GM23338 (cell line): ENCODE results near the gene FILIP1.

ENCODE experiments used
- EZH2 ChIP-seq: fragments of 200-600 bp; sonication (generic); IDR thresholded peaks from one replicate; pipeline ENCODE4 v1.8.0; 2017; ENCODE audit warnings: antibody characterized with exemption, mild to moderate bottlenecking, low read depth; ENCODE audit not compliant: unreplicated experiment
- EZH2phosphoT487 ChIP-seq: fragments of 200-600 bp; sonication (generic); IDR thresholded peaks from one replicate; pipeline ENCODE4 v1.8.1; 2018; ENCODE audit warnings: antibody characterized with exemption; ENCODE audit not compliant: unreplicated experiment
- JUNB ChIP-seq: IDR thresholded peaks from one replicate; pipeline ENCODE4 v1.6.1; 2016; ENCODE audit warnings: antibody characterized with exemption; ENCODE audit not compliant: unreplicated experiment
- POLR2AphosphoS5 ChIP-seq: IDR thresholded peaks from 2 replicates; pipeline ENCODE4 v1.6.1; 2016; ENCODE audit warnings: antibody characterized with exemption, low read depth
- TF ChIP-seq, protein P1 (sequence below), 2 experiments: fragments of 200-600 bp in 1 of 2; sonication (generic) in 1 of 2; conservative IDR thresholded peaks; 2 replicates each; pipeline versions ENCODE4 v1.5.1 to v1.6.1; 2016 to 2017; ENCODE audit warnings: antibody characterized with exemption in 2 of 2, low read depth in 2 of 2, mild to moderate bottlenecking in 2 of 2, moderate library complexity in 1 of 2
- TF ChIP-seq, protein P2 (sequence below): IDR thresholded peaks from one replicate; pipeline ENCODE4 v1.6.1; 2018; ENCODE audit warnings: antibody characterized with exemption; ENCODE audit not compliant: unreplicated experiment
- TF ChIP-seq, protein P3 (sequence below): IDR thresholded peaks from 2 replicates; pipeline ENCODE4 v1.6.1; 2016; ENCODE audit warnings: antibody characterized with exemption

DNA sequence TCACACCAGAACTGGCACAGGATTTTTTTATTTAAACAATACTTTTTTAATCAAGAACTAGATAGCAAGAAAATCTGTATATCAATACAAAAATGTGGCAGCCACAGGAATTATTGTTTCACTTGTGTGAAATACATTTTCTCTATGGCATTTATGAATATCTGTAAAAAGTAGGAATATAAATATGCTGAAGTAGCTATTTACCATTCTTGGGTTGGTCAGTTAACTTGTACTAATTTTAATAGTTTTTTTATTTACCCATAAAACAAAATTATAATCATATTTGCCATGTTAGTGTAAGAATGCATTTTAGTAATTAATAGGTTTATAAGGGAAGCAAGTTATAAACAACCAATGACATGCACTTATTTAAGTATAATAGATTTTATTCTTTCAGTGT is 177.6 kb downstream of the FILIP1 start:
- TF ChIP-seq, protein P1, sequence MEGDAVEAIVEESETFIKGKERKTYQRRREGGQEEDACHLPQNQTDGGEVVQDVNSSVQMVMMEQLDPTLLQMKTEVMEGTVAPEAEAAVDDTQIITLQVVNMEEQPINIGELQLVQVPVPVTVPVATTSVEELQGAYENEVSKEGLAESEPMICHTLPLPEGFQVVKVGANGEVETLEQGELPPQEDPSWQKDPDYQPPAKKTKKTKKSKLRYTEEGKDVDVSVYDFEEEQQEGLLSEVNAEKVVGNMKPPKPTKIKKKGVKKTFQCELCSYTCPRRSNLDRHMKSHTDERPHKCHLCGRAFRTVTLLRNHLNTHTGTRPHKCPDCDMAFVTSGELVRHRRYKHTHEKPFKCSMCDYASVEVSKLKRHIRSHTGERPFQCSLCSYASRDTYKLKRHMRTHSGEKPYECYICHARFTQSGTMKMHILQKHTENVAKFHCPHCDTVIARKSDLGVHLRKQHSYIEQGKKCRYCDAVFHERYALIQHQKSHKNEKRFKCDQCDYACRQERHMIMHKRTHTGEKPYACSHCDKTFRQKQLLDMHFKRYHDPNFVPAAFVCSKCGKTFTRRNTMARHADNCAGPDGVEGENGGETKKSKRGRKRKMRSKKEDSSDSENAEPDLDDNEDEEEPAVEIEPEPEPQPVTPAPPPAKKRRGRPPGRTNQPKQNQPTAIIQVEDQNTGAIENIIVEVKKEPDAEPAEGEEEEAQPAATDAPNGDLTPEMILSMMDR (conservative IDR thresholded peaks at IDR 0.05; ENCODE audit: low read depth in 2 of 2): no peak
- TF ChIP-seq POLR2AphosphoS5 (no peak), EZH2phosphoT487 (no peak), JUNB (no peak), EZH2 (no peak)
- TF ChIP-seq, protein P2, sequence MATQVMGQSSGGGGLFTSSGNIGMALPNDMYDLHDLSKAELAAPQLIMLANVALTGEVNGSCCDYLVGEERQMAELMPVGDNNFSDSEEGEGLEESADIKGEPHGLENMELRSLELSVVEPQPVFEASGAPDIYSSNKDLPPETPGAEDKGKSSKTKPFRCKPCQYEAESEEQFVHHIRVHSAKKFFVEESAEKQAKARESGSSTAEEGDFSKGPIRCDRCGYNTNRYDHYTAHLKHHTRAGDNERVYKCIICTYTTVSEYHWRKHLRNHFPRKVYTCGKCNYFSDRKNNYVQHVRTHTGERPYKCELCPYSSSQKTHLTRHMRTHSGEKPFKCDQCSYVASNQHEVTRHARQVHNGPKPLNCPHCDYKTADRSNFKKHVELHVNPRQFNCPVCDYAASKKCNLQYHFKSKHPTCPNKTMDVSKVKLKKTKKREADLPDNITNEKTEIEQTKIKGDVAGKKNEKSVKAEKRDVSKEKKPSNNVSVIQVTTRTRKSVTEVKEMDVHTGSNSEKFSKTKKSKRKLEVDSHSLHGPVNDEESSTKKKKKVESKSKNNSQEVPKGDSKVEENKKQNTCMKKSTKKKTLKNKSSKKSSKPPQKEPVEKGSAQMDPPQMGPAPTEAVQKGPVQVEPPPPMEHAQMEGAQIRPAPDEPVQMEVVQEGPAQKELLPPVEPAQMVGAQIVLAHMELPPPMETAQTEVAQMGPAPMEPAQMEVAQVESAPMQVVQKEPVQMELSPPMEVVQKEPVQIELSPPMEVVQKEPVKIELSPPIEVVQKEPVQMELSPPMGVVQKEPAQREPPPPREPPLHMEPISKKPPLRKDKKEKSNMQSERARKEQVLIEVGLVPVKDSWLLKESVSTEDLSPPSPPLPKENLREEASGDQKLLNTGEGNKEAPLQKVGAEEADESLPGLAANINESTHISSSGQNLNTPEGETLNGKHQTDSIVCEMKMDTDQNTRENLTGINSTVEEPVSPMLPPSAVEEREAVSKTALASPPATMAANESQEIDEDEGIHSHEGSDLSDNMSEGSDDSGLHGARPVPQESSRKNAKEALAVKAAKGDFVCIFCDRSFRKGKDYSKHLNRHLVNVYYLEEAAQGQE: no peak
- TF ChIP-seq, protein P3, sequence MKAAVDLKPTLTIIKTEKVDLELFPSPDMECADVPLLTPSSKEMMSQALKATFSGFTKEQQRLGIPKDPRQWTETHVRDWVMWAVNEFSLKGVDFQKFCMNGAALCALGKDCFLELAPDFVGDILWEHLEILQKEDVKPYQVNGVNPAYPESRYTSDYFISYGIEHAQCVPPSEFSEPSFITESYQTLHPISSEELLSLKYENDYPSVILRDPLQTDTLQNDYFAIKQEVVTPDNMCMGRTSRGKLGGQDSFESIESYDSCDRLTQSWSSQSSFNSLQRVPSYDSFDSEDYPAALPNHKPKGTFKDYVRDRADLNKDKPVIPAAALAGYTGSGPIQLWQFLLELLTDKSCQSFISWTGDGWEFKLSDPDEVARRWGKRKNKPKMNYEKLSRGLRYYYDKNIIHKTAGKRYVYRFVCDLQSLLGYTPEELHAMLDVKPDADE: no peak
